Gastroesophageal sphincter (tissue), 4 donors: ENCODE data around the gene TBX3. TPM values are rescaled to one million over a fixed set of nuclear protein-coding genes. Genes with fewer than 3 reads are reported as not detected.

ENCODE experiments used
- ATAC-seq: fragments of 150-250 bp; one replicate; pipeline ENCODE4 v1.9.1; 2016; ENCODE audit warnings: mild to moderate bottlenecking, moderate library complexity
- H3K27ac ChIP-seq, 4 donors: fragments of 200-600 bp; sonication (generic) in 3 of 4; 1 replicate in 3 of 4; 2 replicates in 1 of 4; pipeline ENCODE4 v1.5.1; 2016 to 2019
- H3K27me3 ChIP-seq: fragments of 200-600 bp; sonication (generic); one replicate; pipeline ENCODE4 v1.5.1; 2019
- H3K36me3 ChIP-seq, 2 donors: fragments of 200-600 bp; sonication (generic); one replicate each; pipeline ENCODE4 v1.5.1; 2019; ENCODE audit warnings: control low read depth in 1 of 2
- H3K4me1 ChIP-seq, 3 donors: fragments of 200-600 bp; sonication (generic); 1 replicate in 2 of 3; 2 replicates in 1 of 3; pipeline ENCODE4 v1.5.1; 2016 to 2019; ENCODE audit warnings: control low read depth in 2 of 3
- H3K4me3 ChIP-seq, 2 donors: fragments of 200-600 bp; sonication (generic); one replicate each; pipeline ENCODE4 v1.5.1; 2019; ENCODE audit warnings: mild to moderate bottlenecking in 1 of 2, moderate library complexity in 1 of 2
- H3K9me3 ChIP-seq, 3 donors: fragments of 200-600 bp; sonication (generic); one replicate each; pipeline ENCODE4 v1.5.1; 2017 to 2019; ENCODE audit warnings: control low read depth in 2 of 3
- CTCF ChIP-seq, 4 experiments: fragments of 200-600 bp in 2 of 4; fragments of 450-650 bp in 2 of 4; sonication (generic) in 1 of 4; IDR thresholded peaks; one replicate each; pipeline ENCODE4 v1.5.1; 2017 to 2019; ENCODE audit warnings: antibody characterized with exemption in 4 of 4, mild to moderate bottlenecking in 2 of 4, moderate library complexity in 2 of 4
- EP300 ChIP-seq: sonication (generic); formaldehyde crosslinking; IDR thresholded peaks from one replicate; pipeline ENCODE4 v1.6.1; 2017; ENCODE audit warnings: antibody characterized with exemption, mild to moderate bottlenecking
- POLR2A ChIP-seq, 2 donors: fragments of 450-650 bp; IDR thresholded peaks; one replicate each; pipeline ENCODE4 v1.6.1; 2017; ENCODE audit warnings: antibody characterized with exemption in 2 of 2, mild to moderate bottlenecking in 2 of 2, moderate library complexity in 1 of 2
- POLR2AphosphoS5 ChIP-seq: sonication (generic); formaldehyde crosslinking; IDR thresholded peaks from one replicate; pipeline ENCODE4 v1.6.1; 2017; ENCODE audit warnings: antibody characterized with exemption
- WGBS, 2 donors: methylation state at CpG; one replicate each; pipeline ENCODE4 v1.1.5; 2018; ENCODE audit warnings: low coverage in 1 of 2; 5-methylcytosine and 5-hydroxymethylcytosine counted together
- total RNA-seq, 4 donors: library from RNA; depleted of rRNA; stranded (reverse); fragments of >200 nt; gene quantifications; one replicate each; pipeline ENCODE4 v1.1.0, GENCODE V29; 2016

TBX3 gene
- total RNA-seq, 4 donors from 2014 or later, result 6.9 to 17.4 (median 10.0) TPM

- WGBS, 2 donors, result 23 to 60% methylated on average over 5 to 30 of the region's 34 CpGs
- no peak overlapping the region for H3K4me3 ChIP-seq
- no peak overlapping the region for H3K27ac ChIP-seq
- H3K9me3 ChIP-seq, result peaks cover 0 to 4% (median 0%) of the 10 kb centered on the region in 3 donors
- TF ChIP-seq EP300, result no peak
- no peak for TF ChIP-seq POLR2A (IDR thresholded peaks at IDR 0.05)
- no peak for TF ChIP-seq POLR2AphosphoS5
- TF ChIP-seq CTCF (IDR thresholded peaks at IDR 0.05), result no peak
- ATAC-seq, result no peak
- H3K36me3 ChIP-seq, result no peaks in the 10 kb centered on the region
- peaks cover 100% of the 10 kb centered on the region for H3K27me3 ChIP-seq
- peaks cover 0 to 43% (median 9%) of the 10 kb centered on the region in 3 donors for H3K4me1 ChIP-seq
Observed at GRCh38 chr12:114696443-114697242, 12.7 kb upstream of the TBX3 start.

GRCh38 chr12:114695305-114695592 lies 11.3 kb upstream of the TBX3 start:
- Histone ChIP-seq H3K36me3 (no peaks in the 10 kb centered on the region), H3K27me3 (peaks cover 100% of the 10 kb centered on the region), H3K4me1 (peaks cover 0 to 41% (median 9%) of the 10 kb centered on the region in 3 donors), H3K9me3 (peaks cover 0 to 4% (median 0%) of the 10 kb centered on the region in 3 donors), H3K27ac (no peak overlapping the region), H3K4me3 (no peak overlapping the region)
- no peak for TF ChIP-seq POLR2AphosphoS5
- ATAC-seq, result no peak
- WGBS, 2 donors, result 44 to 100% methylated on average over 3 of the region's 3 CpGs

GRCh38 chr12:114694436-114695304 lies 10.7 kb upstream of the TBX3 start:
- Histone ChIP-seq H3K36me3 (no peaks in the 10 kb centered on the region), H3K9me3 (peaks cover 0 to 4% (median 0%) of the 10 kb centered on the region in 3 donors), H3K4me3 (no peak overlapping the region), H3K27me3 (peaks cover 99% of the 10 kb centered on the region), H3K4me1 (peaks cover 0 to 35% (median 9%) of the 10 kb centered on the region in 3 donors), H3K27ac (no peak overlapping the region)
- 51 to 89% methylated on average over 2 to 4 of the region's 12 CpGs for WGBS, 2 donors
- no peak for ATAC-seq
- TF ChIP-seq POLR2AphosphoS5, result no peak
- no peak for TF ChIP-seq CTCF (IDR thresholded peaks at IDR 0.05)
- no peak for TF ChIP-seq EP300
- TF ChIP-seq POLR2A (IDR thresholded peaks at IDR 0.05), result no peak

- Histone ChIP-seq H3K4me1 (peaks cover 0 to 32% (median 9%) of the 10 kb centered on the region in 3 donors), H3K27ac (no peak overlapping the region), H3K36me3 (no peaks in the 10 kb centered on the region), H3K9me3 (peaks cover 0 to 4% (median 0%) of the 10 kb centered on the region in 3 donors), H3K4me3 (no peak overlapping the region), H3K27me3 (peaks cover 99% of the 10 kb centered on the region)
- no peak for ATAC-seq
- no peak for TF ChIP-seq CTCF (IDR thresholded peaks at IDR 0.05)
- TF ChIP-seq POLR2A (IDR thresholded peaks at IDR 0.05), result no peak
- no peak for TF ChIP-seq EP300
- no peak for TF ChIP-seq POLR2AphosphoS5
- 39 to 77% methylated on average over 5 to 6 of the region's 6 CpGs for WGBS, 2 donors
Observed at GRCh38 chr12:114693532-114693931, 9.6 kb upstream of the TBX3 start.

- H3K9me3 ChIP-seq, result peaks cover 0 to 4% (median 0%) of the 10 kb centered on the region in 3 donors
- H3K4me3 ChIP-seq, result peak overlapping the region in 1 of 2 donors; percentile 47
- no peak for ATAC-seq
- TF ChIP-seq CTCF (IDR thresholded peaks at IDR 0.05) (no peak), POLR2A (IDR thresholded peaks at IDR 0.05) (no peak), POLR2AphosphoS5 (no peak)
- WGBS, 2 donors, result 8 to 28% methylated on average over 7 to 8 of the region's 13 CpGs
- H3K4me1 ChIP-seq, result peaks cover 0 to 28% (median 9%) of the 10 kb centered on the region in 3 donors
- H3K36me3 ChIP-seq, result no peaks in the 10 kb centered on the region
- H3K27me3 ChIP-seq, result peaks cover 99% of the 10 kb centered on the region
- no peak overlapping the region for H3K27ac ChIP-seq
Observed at GRCh38 chr12:114693059-114693531, 9.1 kb upstream of the TBX3 start.
